Measurements from ENCODE around the gene VPS26C. TPM values are rescaled to one million over a fixed set of nuclear protein-coding genes. Genes with fewer than 3 reads are reported as not detected.

The VPS26C gene
- total and polyA plus RNA-seq, 10 donors: 17.0 to 76.9 (median 50.6) TPM

DNA sequence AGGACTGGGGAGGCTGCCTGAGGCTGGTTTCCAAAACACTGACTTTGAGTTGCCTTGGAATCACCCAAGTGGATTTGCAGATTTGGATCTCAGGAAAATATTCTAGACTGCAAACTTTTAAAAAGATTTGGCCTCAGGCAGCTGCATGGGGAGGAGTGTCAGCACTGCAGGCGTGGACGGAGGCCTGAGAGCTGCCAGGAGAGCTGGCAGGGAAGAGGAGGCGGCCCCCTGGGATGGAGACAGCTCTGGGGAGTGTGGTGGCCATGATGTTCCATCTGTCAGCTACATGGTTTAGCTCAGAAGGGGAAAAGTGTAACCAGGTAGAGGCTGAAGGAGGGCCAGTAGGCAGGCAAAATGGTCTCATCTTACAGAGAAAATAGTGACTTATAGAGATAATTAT lies 72.1 kb downstream of the VPS26C start:
- H3K4me3 ChIP-seq: no peak overlapping the region
- no peak for TF ChIP-seq CTCF (IDR thresholded peaks at IDR 0.05 in 8 of 11, conservative IDR thresholded peaks at IDR 0.05 in 3 of 11)
- TF ChIP-seq POLR2A (IDR thresholded peaks at IDR 0.05): no peak
- no peak for TF ChIP-seq POLR2AphosphoS5 (IDR thresholded peaks at IDR 0.05)
- H3K27ac ChIP-seq: no peak overlapping the region
- WGBS, 5 donors: 87 to 98% (median 96%) methylated on average over 3 of the region's 3 CpGs
- H3K27me3 ChIP-seq (replicated peaks in 1 of 7): no peaks in the 10 kb centered on the region
- H3K36me3 ChIP-seq: peaks cover 0 to 100% (median 60%) of the 10 kb centered on the region in 6 donors
- no peak for DNase-seq
- H3K9me3 ChIP-seq: no peaks in the 10 kb centered on the region
- no peaks in the 10 kb centered on the region for H3K4me1 ChIP-seq
- intact Hi-C loops (cut with DNase I; ENCODE audit: low total_unique reads): no loop called here

GRCh38 chr21:37193676-37194075 lies 73.5 kb downstream of the VPS26C start:
- no peaks in the 10 kb centered on the region for H3K27me3 ChIP-seq (replicated peaks in 1 of 7)
- no peak overlapping the region for H3K4me3 ChIP-seq
- H3K4me1 ChIP-seq: no peaks in the 10 kb centered on the region
- peaks cover 0 to 100% (median 63%) of the 10 kb centered on the region in 6 donors for H3K36me3 ChIP-seq
- no peak overlapping the region for H3K27ac ChIP-seq
- DNase-seq: no peak
- TF ChIP-seq POLR2A (IDR thresholded peaks at IDR 0.05): no peak
- no peak for TF ChIP-seq CTCF (IDR thresholded peaks at IDR 0.05 in 8 of 11, conservative IDR thresholded peaks at IDR 0.05 in 3 of 11)
- no peak for TF ChIP-seq POLR2AphosphoS5 (IDR thresholded peaks at IDR 0.05)
- intact Hi-C loops (cut with DNase I; ENCODE audit: low total_unique reads): no loop called here
- no peaks in the 10 kb centered on the region for H3K9me3 ChIP-seq
- WGBS, 5 donors: 95 to 97% (median 97%) methylated on average over 6 of the region's 6 CpGs

- Histone ChIP-seq H3K36me3 (peaks cover 0 to 100% (median 68%) of the 10 kb centered on the region in 6 donors), H3K4me1 (no peaks in the 10 kb centered on the region), H3K9me3 (no peaks in the 10 kb centered on the region), H3K27me3 (replicated peaks in 1 of 7) (no peaks in the 10 kb centered on the region), H3K4me3 (no peak overlapping the region), H3K27ac (no peak overlapping the region)
- DNase-seq: no peak
- 71 to 74% (median 72%) methylated on average over 4 of the region's 4 CpGs for WGBS, 5 donors
- intact Hi-C loops (cut with DNase I; ENCODE audit: low total_unique reads): no loop called here
- TF ChIP-seq POLR2A (IDR thresholded peaks at IDR 0.05): no peak
- no peak for TF ChIP-seq POLR2AphosphoS5 (IDR thresholded peaks at IDR 0.05)
- TF ChIP-seq CTCF (IDR thresholded peaks at IDR 0.05 in 8 of 11, conservative IDR thresholded peaks at IDR 0.05 in 3 of 11): no peak
Measured at GRCh38 chr21:37193006-37193405, 74.1 kb downstream of the VPS26C start.

- peaks cover 0 to 100% (median 73%) of the 10 kb centered on the region in 6 donors for H3K36me3 ChIP-seq
- no peak for TF ChIP-seq CTCF (IDR thresholded peaks at IDR 0.05 in 8 of 11, conservative IDR thresholded peaks at IDR 0.05 in 3 of 11)
- no peak for TF ChIP-seq POLR2A (IDR thresholded peaks at IDR 0.05)
- no peak for TF ChIP-seq POLR2AphosphoS5 (IDR thresholded peaks at IDR 0.05)
Measured at GRCh38 chr21:37192019-37192418, 75.1 kb downstream of the VPS26C start.

More at GRCh38 chr21:37192019-37192418, 75.1 kb downstream of the VPS26C start:
- DNase-seq: no peak
- 53 to 65% (median 64%) methylated on average over 2 of the region's 2 CpGs for WGBS, 5 donors
- intact Hi-C loops (cut with DNase I; ENCODE audit: low total_unique reads): no loop called here
- H3K27me3 ChIP-seq (replicated peaks in 1 of 7): no peaks in the 10 kb centered on the region
- H3K4me1 ChIP-seq: no peaks in the 10 kb centered on the region
- no peak overlapping the region for H3K4me3 ChIP-seq
- H3K9me3 ChIP-seq: no peaks in the 10 kb centered on the region
- no peak overlapping the region for H3K27ac ChIP-seq
